ENCODE results near the gene GALNT9.

GALNT9 gene

DNA sequence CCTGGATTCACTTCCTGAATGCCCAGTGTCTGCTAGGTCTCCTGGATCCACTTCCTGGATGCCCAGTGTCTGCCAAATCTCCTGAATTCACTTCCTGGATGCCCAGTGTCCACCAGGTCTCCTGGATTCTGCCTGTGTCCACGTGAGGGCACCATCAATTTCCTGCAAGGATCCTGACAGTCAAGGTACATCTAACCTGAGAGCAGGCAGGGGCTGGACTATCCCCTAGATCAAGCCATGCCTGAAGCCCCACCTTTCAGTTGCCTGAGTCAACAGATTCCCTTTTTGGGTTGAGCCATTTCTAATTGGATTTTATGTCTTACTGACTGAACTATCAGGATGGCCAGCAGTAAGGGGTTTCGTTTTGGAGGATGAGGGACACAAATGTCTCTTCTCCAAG, 49.5 kb downstream of the GALNT9 start:
- Histone ChIP-seq H3K79me1 (replicated peaks; ENCODE audit: low read length, poor library complexity, severe bottlenecking) (no peaks in the 10 kb centered on the region), H3K23ac (ENCODE audit: low read length in 2 of 2) (no peak overlapping the region), H2BK15ac (ENCODE audit: low read depth, poor library complexity, severe bottlenecking) (no peak overlapping the region), H3K27ac (ENCODE audit: low read length, poor library complexity, severe bottlenecking) (no peak overlapping the region), H3K4me2 (ENCODE audit: low read length, poor library complexity, severe bottlenecking) (no peak overlapping the region), H2AFZ (ENCODE audit: low read depth, low read length) (no peak overlapping the region), H2BK5ac (ENCODE audit: low read depth, low read length, poor library complexity, severe bottlenecking) (no peak overlapping the region), H3K14ac (ENCODE audit: low read length in 2 of 2) (no peak overlapping the region), H3K36me3 (ENCODE audit: control insufficient read depth in 1 of 2, insufficient read depth in 2 of 2, low read depth in 1 of 2, low read length in 2 of 2) (no peaks in the 10 kb centered on the region), H3K27me3 (ENCODE audit: control insufficient read depth in 1 of 2, insufficient read depth in 1 of 2, low read length in 2 of 2) (peaks cover 0 to 88% of the 10 kb centered on the region in 2 experiments), H3K9me3 (ENCODE audit: control insufficient read depth, low read length) (no peaks in the 10 kb centered on the region), H3K9ac (ENCODE audit: low read length) (no peak overlapping the region), H2BK12ac (ENCODE audit: low read length in 2 of 2) (no peak overlapping the region), H4K8ac (ENCODE audit: low read length) (no peak overlapping the region), H3K18ac (ENCODE audit: low read depth in 1 of 2, low read length in 2 of 2) (no peak overlapping the region), H4K91ac (ENCODE audit: low read length) (no peak overlapping the region), H3K4ac (ENCODE audit: low read depth in 1 of 2, low read length in 2 of 2) (no peak overlapping the region), H2AK5ac (ENCODE audit: low read length, severe bottlenecking) (no peak overlapping the region), H3K4me3 (ENCODE audit: insufficient read depth in 1 of 2, low read depth in 1 of 2, low read length in 2 of 2) (no peak overlapping the region), H2BK120ac (ENCODE audit: low read depth, low read length) (no peak overlapping the region), H3K4me1 (ENCODE audit: control insufficient read depth, insufficient read depth, low read depth, low read length) (peaks cover 2% of the 10 kb centered on the region)
- 66% methylated on average over 2 of the region's 2 CpGs for WGBS
- DNase-seq: no peak

DNA sequence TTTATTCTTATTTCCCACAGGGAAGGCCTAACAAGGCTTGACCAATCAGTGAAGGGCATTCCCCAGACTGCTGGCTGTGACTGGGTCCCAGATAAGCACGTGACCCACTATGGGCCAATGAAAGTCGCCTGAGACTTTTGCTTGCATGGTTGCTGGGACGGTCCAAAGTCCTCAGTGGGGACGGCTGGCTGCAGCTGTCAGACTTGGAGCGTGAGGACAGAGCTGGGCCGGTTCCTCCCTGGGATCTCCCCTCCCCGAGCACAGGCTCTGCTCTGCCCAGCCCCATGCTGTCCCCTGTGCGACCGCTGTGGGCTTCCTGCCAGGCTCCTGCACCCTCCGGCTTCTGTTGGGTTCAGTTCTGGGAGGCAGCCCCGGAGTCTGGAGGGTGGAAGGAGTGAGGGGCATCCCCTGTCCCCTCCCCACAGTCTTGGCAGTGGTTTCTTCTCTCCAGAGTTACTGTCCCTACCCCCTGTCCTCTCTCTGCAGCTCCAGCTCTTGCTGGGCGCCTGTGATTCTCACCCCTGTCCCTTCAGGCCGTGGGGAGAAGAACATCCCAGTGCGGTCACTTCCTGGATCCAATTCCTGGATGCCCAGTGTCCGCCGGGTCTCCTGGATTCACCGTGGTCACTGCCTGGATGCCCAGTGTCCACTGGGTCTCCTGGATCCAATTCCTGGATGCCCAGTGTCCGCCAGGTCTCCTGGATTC, 50.1 kb downstream of the GALNT9 start:
- DNase-seq: no peak
- Histone ChIP-seq H3K4me1 (ENCODE audit: control insufficient read depth, insufficient read depth, low read depth, low read length) (peaks cover 2% of the 10 kb centered on the region), H3K14ac (ENCODE audit: low read length in 2 of 2) (no peak overlapping the region), H3K27ac (ENCODE audit: low read length, poor library complexity, severe bottlenecking) (no peak overlapping the region), H3K9me3 (ENCODE audit: control insufficient read depth, low read length) (no peaks in the 10 kb centered on the region), H2AK5ac (ENCODE audit: low read length, severe bottlenecking) (no peak overlapping the region), H3K79me1 (replicated peaks; ENCODE audit: low read length, poor library complexity, severe bottlenecking) (no peaks in the 10 kb centered on the region), H2BK120ac (ENCODE audit: low read depth, low read length) (no peak overlapping the region), H3K23ac (ENCODE audit: low read length in 2 of 2) (no peak overlapping the region), H2BK12ac (ENCODE audit: low read length in 2 of 2) (no peak overlapping the region), H3K18ac (ENCODE audit: low read depth in 1 of 2, low read length in 2 of 2) (no peak overlapping the region), H3K36me3 (ENCODE audit: control insufficient read depth in 1 of 2, insufficient read depth in 2 of 2, low read depth in 1 of 2, low read length in 2 of 2) (no peaks in the 10 kb centered on the region), H4K8ac (ENCODE audit: low read length) (no peak overlapping the region), H3K9ac (ENCODE audit: low read length) (no peak overlapping the region), H3K4me3 (ENCODE audit: insufficient read depth in 1 of 2, low read depth in 1 of 2, low read length in 2 of 2) (no peak overlapping the region), H2BK15ac (ENCODE audit: low read depth, poor library complexity, severe bottlenecking) (no peak overlapping the region), H4K91ac (ENCODE audit: low read length) (no peak overlapping the region), H2AFZ (ENCODE audit: low read depth, low read length) (no peak overlapping the region), H3K4ac (ENCODE audit: low read depth in 1 of 2, low read length in 2 of 2) (no peak overlapping the region), H3K27me3 (ENCODE audit: control insufficient read depth in 1 of 2, insufficient read depth in 1 of 2, low read length in 2 of 2) (peaks cover 0 to 91% of the 10 kb centered on the region in 2 experiments), H3K4me2 (ENCODE audit: low read length, poor library complexity, severe bottlenecking) (no peak overlapping the region), H2BK5ac (ENCODE audit: low read depth, low read length, poor library complexity, severe bottlenecking) (no peak overlapping the region)
- WGBS: 74% methylated on average over 15 of the region's 18 CpGs

DNA sequence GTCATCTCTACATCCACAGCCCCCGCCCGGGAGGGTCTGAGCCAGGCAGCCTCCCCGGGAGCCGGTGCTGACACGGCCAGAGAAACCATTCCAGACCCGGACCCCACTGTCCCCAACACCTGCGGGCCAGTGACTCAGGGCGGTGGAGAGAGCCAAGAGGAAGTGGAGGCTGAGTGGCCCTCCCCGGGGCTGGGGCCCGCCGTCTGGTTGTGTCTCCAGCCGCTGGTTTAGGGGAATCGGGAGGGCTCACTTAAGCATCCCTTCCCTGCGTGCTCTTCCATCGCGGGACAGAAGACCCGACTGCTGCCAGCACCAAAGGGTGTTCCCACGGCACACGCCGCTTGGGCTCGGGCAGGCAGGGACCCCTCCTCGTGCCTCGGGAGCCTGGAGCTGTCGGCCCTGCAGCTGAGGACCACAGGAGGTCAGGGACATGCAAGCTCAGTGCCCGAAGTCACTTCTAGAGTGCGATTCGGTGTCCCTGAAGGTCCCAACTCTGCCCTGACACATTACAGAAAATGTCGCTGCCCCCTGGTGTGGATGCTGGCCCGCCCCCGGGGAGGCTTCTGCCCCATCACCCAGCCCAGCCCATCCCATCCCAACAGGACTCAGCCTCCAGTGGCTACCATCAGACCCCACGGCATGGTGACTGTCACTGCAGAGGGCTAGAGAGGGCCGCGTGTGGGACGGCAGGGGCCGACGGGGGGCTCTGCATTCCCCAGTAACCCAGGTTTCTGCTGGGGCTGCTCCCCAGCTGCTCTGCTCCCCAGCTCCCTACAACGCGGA, 50.8 kb downstream of the GALNT9 start:
- H3K4me2 ChIP-seq (ENCODE audit: low read length, poor library complexity, severe bottlenecking): no peak overlapping the region
- no peak overlapping the region for H3K4me3 ChIP-seq (ENCODE audit: insufficient read depth in 1 of 2, low read depth in 1 of 2, low read length in 2 of 2)
- H3K36me3 ChIP-seq (ENCODE audit: control insufficient read depth in 1 of 2, insufficient read depth in 2 of 2, low read depth in 1 of 2, low read length in 2 of 2): no peaks in the 10 kb centered on the region
- no peak overlapping the region for H2BK120ac ChIP-seq (ENCODE audit: low read depth, low read length)
- no peak overlapping the region for H2BK15ac ChIP-seq (ENCODE audit: low read depth, poor library complexity, severe bottlenecking)
- WGBS: 84% methylated on average over 38 of the region's 38 CpGs
- no peak overlapping the region for H3K14ac ChIP-seq (ENCODE audit: low read length in 2 of 2)
- H4K91ac ChIP-seq (ENCODE audit: low read length): no peak overlapping the region
- no peak overlapping the region for H2BK5ac ChIP-seq (ENCODE audit: low read depth, low read length, poor library complexity, severe bottlenecking)
- H3K79me1 ChIP-seq (replicated peaks; ENCODE audit: low read length, poor library complexity, severe bottlenecking): no peaks in the 10 kb centered on the region
- H2AK5ac ChIP-seq (ENCODE audit: low read length, severe bottlenecking): no peak overlapping the region
- H3K9ac ChIP-seq (ENCODE audit: low read length): no peak overlapping the region
- H3K27me3 ChIP-seq (ENCODE audit: control insufficient read depth in 1 of 2, insufficient read depth in 1 of 2, low read length in 2 of 2): peaks cover 0 to 96% of the 10 kb centered on the region in 2 experiments
- DNase-seq: no peak
- no peak overlapping the region for H3K4ac ChIP-seq (ENCODE audit: low read depth in 1 of 2, low read length in 2 of 2)
- H2AFZ ChIP-seq (ENCODE audit: low read depth, low read length): no peak overlapping the region
- no peaks in the 10 kb centered on the region for H3K9me3 ChIP-seq (ENCODE audit: control insufficient read depth, low read length)
- no peak overlapping the region for H2BK12ac ChIP-seq (ENCODE audit: low read length in 2 of 2)
- no peak overlapping the region for H3K27ac ChIP-seq (ENCODE audit: low read length, poor library complexity, severe bottlenecking)
- H3K23ac ChIP-seq (ENCODE audit: low read length in 2 of 2): no peak overlapping the region
- H3K4me1 ChIP-seq (ENCODE audit: control insufficient read depth, insufficient read depth, low read depth, low read length): no peaks in the 10 kb centered on the region
- H3K18ac ChIP-seq (ENCODE audit: low read depth in 1 of 2, low read length in 2 of 2): no peak overlapping the region
- no peak overlapping the region for H4K8ac ChIP-seq (ENCODE audit: low read length)

DNA sequence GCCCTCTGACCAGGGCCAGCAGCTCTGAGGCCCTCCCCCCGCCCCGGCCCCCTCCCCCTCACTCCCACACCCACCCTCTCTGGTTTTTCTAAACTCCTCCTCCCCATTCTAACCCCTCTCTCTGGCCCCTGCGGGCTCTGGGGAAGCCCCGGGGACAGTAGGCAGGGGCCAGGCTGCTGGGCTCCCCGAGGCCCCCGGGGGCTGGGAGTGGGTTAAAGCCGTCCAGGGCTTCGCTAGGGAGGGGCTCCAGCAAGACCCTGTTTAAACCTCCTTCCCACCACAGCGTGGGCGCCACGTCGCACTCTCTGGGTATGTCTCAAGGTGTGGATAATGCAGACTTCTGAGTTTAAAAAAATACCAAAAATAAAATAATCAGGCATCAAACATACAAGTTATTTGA, 51.4 kb downstream of the GALNT9 start:
- Histone ChIP-seq H2AFZ (ENCODE audit: low read depth, low read length) (no peak overlapping the region), H3K4me3 (ENCODE audit: insufficient read depth in 1 of 2, low read depth in 1 of 2, low read length in 2 of 2) (no peak overlapping the region), H3K36me3 (ENCODE audit: control insufficient read depth in 1 of 2, insufficient read depth in 2 of 2, low read depth in 1 of 2, low read length in 2 of 2) (no peaks in the 10 kb centered on the region), H3K23ac (ENCODE audit: low read length in 2 of 2) (no peak overlapping the region), H4K8ac (ENCODE audit: low read length) (no peak overlapping the region), H2AK5ac (ENCODE audit: low read length, severe bottlenecking) (no peak overlapping the region), H3K27me3 (ENCODE audit: control insufficient read depth in 1 of 2, insufficient read depth in 1 of 2, low read length in 2 of 2) (peaks cover 0 to 94% of the 10 kb centered on the region in 2 experiments), H4K91ac (ENCODE audit: low read length) (no peak overlapping the region), H2BK120ac (ENCODE audit: low read depth, low read length) (no peak overlapping the region), H2BK5ac (ENCODE audit: low read depth, low read length, poor library complexity, severe bottlenecking) (no peak overlapping the region), H3K9me3 (ENCODE audit: control insufficient read depth, low read length) (no peaks in the 10 kb centered on the region), H3K4me1 (ENCODE audit: control insufficient read depth, insufficient read depth, low read depth, low read length) (no peaks in the 10 kb centered on the region), H3K79me1 (replicated peaks; ENCODE audit: low read length, poor library complexity, severe bottlenecking) (no peaks in the 10 kb centered on the region), H2BK12ac (ENCODE audit: low read length in 2 of 2) (no peak overlapping the region), H3K18ac (ENCODE audit: low read depth in 1 of 2, low read length in 2 of 2) (no peak overlapping the region), H3K14ac (ENCODE audit: low read length in 2 of 2) (no peak overlapping the region), H3K27ac (ENCODE audit: low read length, poor library complexity, severe bottlenecking) (no peak overlapping the region), H2BK15ac (ENCODE audit: low read depth, poor library complexity, severe bottlenecking) (no peak overlapping the region), H3K9ac (ENCODE audit: low read length) (no peak overlapping the region), H3K4me2 (ENCODE audit: low read length, poor library complexity, severe bottlenecking) (no peak overlapping the region), H3K4ac (ENCODE audit: low read depth in 1 of 2, low read length in 2 of 2) (no peak overlapping the region)
- 82% methylated on average over 2 of the region's 12 CpGs for WGBS
- no peak for DNase-seq
